NCI-H345 treated with DMSO at 0.1 percent for 48 hours (cell line): ENCODE data around the gene KIF1B.

Experiments used
- DNase-seq: peaks from one replicate; lab custom pipeline; 2025; ENCODE audit not compliant: unreplicated experiment; lab: John Stamatoyannopoulos, UW

Gene KIF1B

GRCh38 chr1:10209905-10210810, at the start of gene KIF1B:
TSS of gene KIF1B (plus strand) at chr1:10210570. CDS start at chr1:10232329, 21,759 bp downstream.
- peak; percentile 80 for DNase-seq

- DNase-seq: no peak
Observed at GRCh38 chr1:10160907-10161490, 49.4 kb upstream of the KIF1B start.

GRCh38 chr1:10161541-10162290, 48.7 kb upstream of the KIF1B start:
- DNase-seq: no peak

- no peak for DNase-seq
Observed at GRCh38 chr1:10168912-10169514, 41.4 kb upstream of the KIF1B start.

- DNase-seq: no peak
Observed at GRCh38 chr1:10170239-10170574, 40.2 kb upstream of the KIF1B start.

GRCh38 chr1:10171105-10171767, 39.1 kb upstream of the KIF1B start:
- DNase-seq: no peak

- DNase-seq: no peak
Observed at GRCh38 chr1:10171995-10172669, 38.2 kb upstream of the KIF1B start.

GRCh38 chr1:10173582-10173981, 36.8 kb upstream of the KIF1B start:
- DNase-seq: no peak

- DNase-seq: no peak
Observed at GRCh38 chr1:10177876-10178275, 32.5 kb upstream of the KIF1B start.

- DNase-seq: no peak
Observed at GRCh38 chr1:10178597-10179405, 31.6 kb upstream of the KIF1B start.

- DNase-seq: no peak
Observed at GRCh38 chr1:10179406-10180091, 30.8 kb upstream of the KIF1B start.

GRCh38 chr1:10181154-10181553, 29.2 kb upstream of the KIF1B start:
- no peak for DNase-seq

- DNase-seq: no peak
Observed at GRCh38 chr1:10185759-10186158, 24.6 kb upstream of the KIF1B start.

GRCh38 chr1:10186331-10187025, 23.9 kb upstream of the KIF1B start:
- no peak for DNase-seq

- DNase-seq: no peak
Observed at GRCh38 chr1:10187026-10187334, 23.4 kb upstream of the KIF1B start.

- DNase-seq: no peak
Observed at GRCh38 chr1:10188133-10188650, 22.2 kb upstream of the KIF1B start.

- no peak for DNase-seq
Observed at GRCh38 chr1:10189659-10190058, 20.7 kb upstream of the KIF1B start.

- no peak for DNase-seq
Observed at GRCh38 chr1:10192263-10192662, 18.1 kb upstream of the KIF1B start.
